Fibroblast of pulmonary artery (primary cell): ENCODE results near the gene CDHR4.

ENCODE experiments used
- DNase-seq: peaks from one replicate; pipeline ENCODE4 v3.0.0-alpha.2; 2010; ENCODE audit warnings: low read depth
- H3K4me3 ChIP-seq: replicated peaks from 2 replicates; pipeline ENCODE4 v1.5.1; 2011; ENCODE audit warnings: low read depth, mild to moderate bottlenecking, control low read depth, low read length, moderate library complexity
- CTCF ChIP-seq: IDR thresholded peaks from 2 replicates; pipeline ENCODE4 v1.5.1; 2011; ENCODE audit warnings: mild to moderate bottlenecking, control low read depth, low read length, inconsistent platforms; ENCODE audit errors: missing control alignments

Gene CDHR4

GRCh38 chr3:49792371-49793150 lies 7.1 kb downstream of the CDHR4 start:
- H3K4me3 ChIP-seq, result no peak overlapping the region
- DNase-seq, result no peak
- TF ChIP-seq CTCF, result no peak

GRCh38 chr3:49791571-49791970 lies 8.1 kb downstream of the CDHR4 start:
- H3K4me3 ChIP-seq, result no peak overlapping the region
- no peak for DNase-seq
- TF ChIP-seq CTCF, result no peak

- no peak for TF ChIP-seq CTCF
- H3K4me3 ChIP-seq, result no peak overlapping the region
- no peak for DNase-seq
These were observed 8.9 kb downstream of the CDHR4 start for GRCh38 chr3:49790626-49791411.

- H3K4me3 ChIP-seq, result no peak overlapping the region
- no peak for TF ChIP-seq CTCF
- DNase-seq, result no peak
These were observed 11.6 kb downstream of the CDHR4 start for GRCh38 chr3:49788056-49788455.

- DNase-seq, result no peak
- TF ChIP-seq CTCF, result no peak
- no peak overlapping the region for H3K4me3 ChIP-seq
These were observed 12.1 kb downstream of the CDHR4 start for GRCh38 chr3:49787536-49787935.

- no peak for DNase-seq
- H3K4me3 ChIP-seq, result no peak overlapping the region
- TF ChIP-seq CTCF, result no peak
These were observed 12.6 kb downstream of the CDHR4 start for GRCh38 chr3:49787182-49787464.
